ENCODE measurements around the gene APLP2.

GRCh38 chr11:130157840-130158239, 88.1 kb downstream of the APLP2 start:
- TF ChIP-seq SRF (IDR thresholded peaks at IDR 0.05; ENCODE audit: low read depth) (no peak), RAD21 (IDR thresholded peaks at IDR 0.05; ENCODE audit: low read depth) (no peak), CTCF (IDR thresholded peaks at IDR 0.05 in 2 of 3, conservative IDR thresholded peaks at IDR 0.05 in 1 of 3; ENCODE audit: borderline replicate concordance in 1 of 3, insufficient read depth in 1 of 3, low read depth in 2 of 3, low read length in 2 of 3) (no peak)
